ENCODE results near the gene TOX3. TPM values are rescaled to one million over a fixed set of nuclear protein-coding genes. Genes with fewer than 3 reads are reported as not detected.

Gene TOX3
- total RNA-seq, 1 donor: not detected

DNA sequence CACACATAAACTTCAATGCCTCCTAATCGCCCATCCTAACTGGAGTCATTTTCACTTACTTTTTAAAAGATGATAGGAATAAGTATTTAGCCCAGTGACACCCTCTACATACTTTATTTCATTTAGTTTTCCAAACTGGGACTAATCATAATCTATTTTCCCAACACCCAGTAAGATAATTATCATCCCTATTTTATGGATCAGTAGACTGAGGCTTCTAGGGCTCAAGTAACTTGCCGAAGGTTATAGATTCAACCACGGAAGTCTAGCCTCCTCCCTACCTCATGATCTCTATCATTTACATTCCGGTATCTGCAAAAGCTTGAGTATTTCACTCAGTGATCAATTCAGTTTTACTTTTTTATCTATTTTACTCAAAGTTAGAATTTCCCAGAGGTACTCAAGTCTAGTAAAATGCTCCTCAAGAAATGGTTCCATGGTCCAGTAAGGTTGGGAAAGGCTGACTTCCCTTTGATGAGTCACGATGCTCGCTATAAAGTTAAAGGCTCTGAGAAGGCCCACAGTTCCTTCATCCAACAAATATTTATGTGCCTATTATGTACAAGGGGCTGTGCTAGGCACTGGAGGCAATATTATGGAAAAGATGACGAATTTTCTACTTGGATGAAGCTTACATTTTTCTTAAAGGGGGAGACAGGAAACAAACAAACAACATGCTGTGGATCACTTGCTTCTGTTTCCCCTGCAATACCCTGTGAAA, 75.1 kb downstream of the TOX3 start:
- no peak for TF ChIP-seq CTCF (IDR thresholded peaks at IDR 0.05; ENCODE audit: insufficient read depth, low read length)
- H3K4me3 ChIP-seq (ENCODE audit: low read depth, low read length): no peak overlapping the region
- DNase-seq (ENCODE audit: low read depth): no peak

DNA sequence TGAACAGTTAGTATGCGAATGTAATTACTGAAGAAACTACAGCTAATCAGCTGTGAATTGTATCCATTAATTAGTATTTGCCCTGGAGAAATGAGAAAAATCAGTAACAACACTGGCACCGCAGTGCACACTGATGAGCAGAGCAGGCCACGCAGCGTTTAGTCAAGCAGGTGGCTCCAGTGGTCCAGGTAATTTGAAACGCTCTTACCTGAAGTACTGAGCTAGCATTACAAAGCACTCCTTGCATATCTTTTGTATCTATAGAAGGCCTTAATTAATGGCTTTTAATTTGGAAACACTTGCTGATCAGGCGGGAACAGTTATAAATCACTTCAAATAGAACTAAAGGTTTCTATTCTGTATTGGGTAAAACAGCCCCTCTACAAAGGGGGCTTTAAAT, 76.4 kb downstream of the TOX3 start:
- TF ChIP-seq CTCF (IDR thresholded peaks at IDR 0.05; ENCODE audit: insufficient read depth, low read length): no peak
- no peak for DNase-seq (ENCODE audit: low read depth)
- no peak overlapping the region for H3K4me3 ChIP-seq (ENCODE audit: low read depth, low read length)

GRCh38 chr16:52469775-52470174, 77.2 kb downstream of the TOX3 start:
- DNase-seq (ENCODE audit: low read depth): no peak
- H3K4me3 ChIP-seq (ENCODE audit: low read depth, low read length): no peak overlapping the region
- no peak for TF ChIP-seq CTCF (IDR thresholded peaks at IDR 0.05; ENCODE audit: insufficient read depth, low read length)

- no peak overlapping the region for H3K4me3 ChIP-seq (ENCODE audit: low read depth, low read length)
- no peak for TF ChIP-seq CTCF (IDR thresholded peaks at IDR 0.05; ENCODE audit: insufficient read depth, low read length)
- DNase-seq (ENCODE audit: low read depth): no peak
These were observed 77.9 kb downstream of the TOX3 start for GRCh38 chr16:52469091-52469490.

DNA sequence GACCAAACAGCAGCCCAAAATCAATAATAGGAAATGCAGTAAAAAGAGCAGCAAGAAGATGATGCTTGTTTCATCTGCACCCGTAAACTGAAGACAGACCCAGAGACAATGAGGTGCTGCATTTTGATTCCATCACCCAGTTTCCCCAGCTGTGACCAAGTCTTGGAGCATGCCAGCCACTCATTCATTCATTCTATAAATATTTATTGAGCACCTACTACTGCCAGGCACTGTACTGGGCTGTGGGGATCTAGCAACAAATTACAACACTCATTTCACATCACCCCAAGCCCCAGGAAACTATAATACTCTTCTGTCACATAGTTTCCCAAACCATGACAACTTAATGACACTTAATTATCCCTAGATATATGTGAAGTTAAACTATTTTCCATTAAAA, 79.2 kb downstream of the TOX3 start:
- no peak for DNase-seq (ENCODE audit: low read depth)
- no peak overlapping the region for H3K4me3 ChIP-seq (ENCODE audit: low read depth, low read length)
- TF ChIP-seq CTCF (IDR thresholded peaks at IDR 0.05; ENCODE audit: insufficient read depth, low read length): no peak

DNA sequence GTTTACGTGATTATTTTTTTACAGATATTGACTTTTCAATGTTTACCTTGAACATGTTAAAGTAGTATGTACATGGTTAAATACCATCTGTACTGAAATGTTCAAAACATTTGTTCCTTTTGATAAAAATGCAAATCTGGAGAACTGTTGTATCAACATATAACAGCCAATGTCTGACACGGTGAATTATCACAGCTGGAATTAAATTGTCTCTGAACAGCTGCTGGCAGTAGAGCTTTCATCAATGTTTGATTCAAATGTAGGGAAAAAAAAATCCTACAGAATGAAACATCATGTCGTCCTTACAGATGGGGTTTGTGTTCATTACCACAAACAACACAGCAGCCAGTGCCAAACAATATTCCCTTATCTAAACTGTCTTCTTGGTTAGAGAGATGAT, 79.9 kb downstream of the TOX3 start:
- TF ChIP-seq CTCF (IDR thresholded peaks at IDR 0.05; ENCODE audit: insufficient read depth, low read length): no peak
- no peak for DNase-seq (ENCODE audit: low read depth)

More for the DNA sequence above, 79.9 kb downstream of the TOX3 start:
- H3K4me3 ChIP-seq (ENCODE audit: low read depth, low read length): no peak overlapping the region

All from fibroblast of the aortic adventitia (primary cell).